Stimulated activated memory B cell treated with anti-CD40 and anti-IgM and Interleukin-4, amounts not matched to agents 10 μg/mL and 1 μg/mL and 100 μg/mL, for 72 hours (primary cell): ENCODE results near the gene OSM.
A peak's percentile ranks its signal among the peaks of the same experiment; 100 is the strongest.

Experiments used
- ATAC-seq: fragments of 150-1000 bp; cut with Tn5 transposase; 2 replicates; pipeline ENCODE4 v1.10.0; 2021
- H3K27ac Mint-ChIP-seq: one replicate; pipeline ENCODE4 v1.8.0; 2022; ENCODE audit warnings: mild to moderate bottlenecking, mixed read lengths
- H3K27me3 Mint-ChIP-seq: one replicate; pipeline ENCODE4 v1.8.0; 2022; ENCODE audit warnings: mixed read lengths
- H3K36me3 Mint-ChIP-seq: one replicate; pipeline ENCODE4 v1.8.0; 2022; ENCODE audit warnings: mixed read lengths
- H3K4me1 Mint-ChIP-seq: one replicate; pipeline ENCODE4 v1.8.0; 2022; ENCODE audit warnings: mixed read lengths
- H3K4me3 Mint-ChIP-seq: one replicate; pipeline ENCODE4 v1.8.0; 2022; ENCODE audit warnings: mild to moderate bottlenecking, moderate library complexity, mixed read lengths
- H3K9me3 Mint-ChIP-seq: one replicate; pipeline ENCODE4 v1.8.0; 2022; ENCODE audit warnings: mixed read lengths

Gene OSM

DNA sequence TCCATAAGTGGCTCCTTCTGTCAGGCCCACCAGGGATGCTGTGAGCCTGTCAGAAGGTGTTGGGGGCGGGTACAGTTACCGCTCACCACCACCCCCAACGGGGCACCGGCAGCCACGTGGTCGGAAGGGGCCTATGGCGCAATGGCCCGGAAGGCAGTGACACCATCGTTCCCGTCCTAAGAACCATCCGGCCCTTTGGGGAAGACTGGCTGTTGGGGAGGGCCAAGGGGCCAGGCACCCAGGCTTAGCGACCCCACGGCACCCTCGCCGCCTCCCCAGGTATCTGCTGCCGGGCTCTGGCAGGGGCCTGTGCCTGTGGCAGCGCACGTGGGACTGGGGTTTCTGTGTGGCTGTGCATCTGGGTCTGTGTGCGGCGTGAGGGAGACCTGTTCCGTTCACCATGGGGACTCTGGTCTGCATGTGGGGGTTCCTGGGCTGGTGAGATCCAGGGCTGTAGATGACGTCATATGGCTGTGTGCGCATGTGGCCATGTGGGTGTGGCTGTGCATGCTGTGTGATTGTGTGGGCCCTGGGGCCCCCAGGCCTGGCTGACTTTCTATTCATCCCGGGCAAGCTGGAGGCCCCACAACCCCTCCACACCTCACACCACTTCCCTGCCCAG, 717 bp downstream of the OSM start:
- ATAC-seq = peak; percentile 91
- Mint-ChIP-seq H3K9me3 (no peaks in the 10 kb centered on the region), H3K36me3 (peaks cover 17% of the 10 kb centered on the region), H3K4me1 (peaks cover 49% of the 10 kb centered on the region), H3K4me3 (peak overlapping the region; percentile 86), H3K27me3 (no peaks in the 10 kb centered on the region), H3K27ac (peak overlapping the region; percentile 90)

DNA sequence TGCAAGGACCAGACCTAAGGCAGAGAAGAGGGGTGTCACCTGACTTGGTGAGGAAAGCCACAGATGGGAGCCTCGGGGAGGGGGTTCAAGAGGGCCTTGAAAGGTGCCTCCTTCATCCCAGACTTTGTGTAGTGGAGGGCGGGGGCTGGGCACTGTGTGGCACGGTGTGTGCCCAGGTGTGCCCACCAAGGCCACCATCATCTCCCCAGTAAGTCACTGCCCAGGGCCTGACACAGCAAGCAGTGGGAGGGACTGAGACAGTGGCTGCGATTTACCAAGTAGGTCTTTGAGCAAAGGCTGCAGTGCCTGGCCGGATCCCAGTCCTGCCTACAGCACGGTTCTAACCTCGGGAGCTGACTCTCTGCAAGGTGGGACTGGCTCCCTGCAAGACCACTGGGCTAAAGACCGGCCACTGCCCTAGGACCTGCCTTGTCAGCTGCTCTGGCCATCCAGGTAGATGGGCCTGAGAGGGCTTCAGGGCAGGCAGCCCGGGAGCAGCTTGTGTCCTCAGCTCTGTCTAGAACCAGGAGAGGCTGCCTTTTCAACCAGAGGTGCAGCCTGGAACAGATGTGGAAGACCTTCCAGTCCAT, 1.4 kb downstream of the OSM start:
- peak overlapping the region; percentile 90 for H3K27ac Mint-ChIP-seq
- H3K36me3 Mint-ChIP-seq = peaks cover 10% of the 10 kb centered on the region
- no peaks in the 10 kb centered on the region for H3K9me3 Mint-ChIP-seq
- H3K27me3 Mint-ChIP-seq = no peaks in the 10 kb centered on the region
- ATAC-seq = no peak
- H3K4me3 Mint-ChIP-seq = no peak overlapping the region
- H3K4me1 Mint-ChIP-seq = peaks cover 49% of the 10 kb centered on the region

DNA sequence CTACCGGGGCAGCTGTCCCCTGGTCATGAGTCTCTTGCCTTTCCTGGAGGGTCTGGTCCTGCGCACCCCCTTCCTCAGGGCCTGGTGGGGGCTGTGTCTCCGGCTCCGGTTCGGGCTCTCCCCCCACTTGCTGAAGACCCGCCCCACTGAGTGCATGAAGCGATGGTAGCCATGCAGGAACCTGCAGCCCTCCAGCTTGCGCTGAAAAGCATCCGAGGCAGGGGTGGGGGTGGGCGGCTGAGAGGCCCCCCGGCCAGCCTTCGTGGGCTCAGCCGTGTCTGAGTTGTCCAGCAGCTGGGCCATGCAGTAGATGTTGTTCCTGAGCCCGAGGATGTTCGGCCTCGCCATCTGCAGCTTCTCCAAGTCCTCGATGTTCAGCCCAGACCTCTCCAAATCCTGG, 2.8 kb downstream of the OSM start:
- no peak for ATAC-seq
- Mint-ChIP-seq H3K9me3 (no peaks in the 10 kb centered on the region), H3K27me3 (peaks cover 11% of the 10 kb centered on the region), H3K27ac (no peak overlapping the region), H3K4me3 (no peak overlapping the region), H3K4me1 (peaks cover 49% of the 10 kb centered on the region), H3K36me3 (no peaks in the 10 kb centered on the region)

DNA sequence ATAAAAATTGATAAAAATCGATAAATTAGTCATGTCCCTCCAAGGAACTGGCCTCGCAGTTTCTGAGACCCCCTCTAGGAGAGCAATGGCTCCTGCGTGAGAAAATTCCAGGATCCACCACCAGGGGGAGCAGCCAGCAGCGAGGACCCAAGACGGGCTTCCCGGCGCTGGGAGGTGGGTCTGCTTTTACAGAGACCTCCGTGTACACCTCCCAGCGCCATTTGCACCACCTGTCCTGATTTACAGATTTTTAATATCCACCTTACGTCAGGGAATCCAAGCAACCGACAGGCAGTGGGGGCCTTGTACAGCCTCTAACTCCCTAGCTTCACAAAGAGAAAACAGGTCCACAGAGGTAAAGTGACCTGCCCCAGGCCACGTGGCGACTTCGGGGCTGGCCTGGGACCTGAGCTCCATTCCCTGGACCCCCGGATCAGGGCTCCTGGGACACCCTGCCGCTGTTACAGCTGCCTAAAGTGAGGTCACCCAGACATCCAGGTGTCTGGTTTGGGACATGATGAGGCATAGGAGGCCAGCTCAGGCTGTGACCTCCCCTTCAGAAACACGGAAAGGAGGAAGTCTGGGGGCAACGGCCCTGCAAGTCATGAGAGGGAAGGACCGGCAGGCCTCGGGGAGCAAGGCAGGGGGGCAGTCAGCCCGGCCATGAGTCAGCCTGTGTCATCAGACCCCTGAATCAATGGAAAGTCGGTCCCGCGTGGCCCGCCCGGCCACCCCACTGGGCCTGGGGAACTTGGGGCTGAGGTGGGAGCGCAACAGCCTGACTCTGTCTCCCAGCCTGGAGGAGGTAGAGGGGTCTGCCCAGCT, 3.5 kb downstream of the OSM start:
- no peak for ATAC-seq
- H3K36me3 Mint-ChIP-seq = no peaks in the 10 kb centered on the region
- H3K27me3 Mint-ChIP-seq = peaks cover 13% of the 10 kb centered on the region
- peaks cover 44% of the 10 kb centered on the region for H3K4me1 Mint-ChIP-seq
- H3K4me3 Mint-ChIP-seq = peak overlapping the region; percentile 31
- H3K9me3 Mint-ChIP-seq = no peaks in the 10 kb centered on the region
- no peak overlapping the region for H3K27ac Mint-ChIP-seq

DNA sequence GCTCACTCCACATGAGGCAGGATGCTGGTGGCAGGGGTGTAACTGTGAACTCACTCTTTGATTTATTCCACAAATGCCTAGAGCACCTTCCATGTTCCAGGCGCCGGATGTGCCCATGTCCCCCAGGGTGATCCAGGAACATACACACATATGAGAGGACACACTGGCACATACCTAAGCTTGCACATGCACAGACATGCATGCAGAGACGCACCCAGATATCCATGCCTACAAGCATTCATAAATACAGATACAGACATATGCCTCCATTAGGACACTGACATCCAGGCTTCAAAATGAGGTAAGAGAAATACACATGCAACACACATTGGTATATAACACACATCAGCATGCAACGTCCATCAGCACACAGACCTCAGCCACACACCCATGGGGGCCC, 4.5 kb downstream of the OSM start:
- Mint-ChIP-seq H3K27ac (no peak overlapping the region), H3K4me1 (peaks cover 40% of the 10 kb centered on the region), H3K9me3 (no peaks in the 10 kb centered on the region), H3K4me3 (no peak overlapping the region), H3K36me3 (no peaks in the 10 kb centered on the region), H3K27me3 (peaks cover 16% of the 10 kb centered on the region)
- no peak for ATAC-seq

DNA sequence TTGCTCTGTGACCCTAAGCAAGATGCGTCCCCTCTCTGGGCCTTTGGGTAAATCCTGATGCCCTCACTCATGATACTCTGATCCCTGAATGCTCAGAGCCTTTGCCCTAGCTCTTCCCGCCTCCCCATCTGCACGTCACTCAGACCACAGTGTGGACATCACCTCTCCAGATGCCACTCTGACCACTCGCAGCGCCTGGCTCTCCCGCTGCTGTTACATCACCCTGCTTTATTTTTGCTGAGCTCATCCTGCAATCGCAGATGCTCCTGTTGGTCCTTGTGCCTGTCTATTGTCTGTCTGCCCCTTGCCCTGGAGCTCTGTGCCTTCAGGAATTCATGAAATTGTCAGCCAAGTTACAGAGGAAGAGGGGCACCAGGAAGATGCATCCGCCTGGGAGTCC, 5.5 kb downstream of the OSM start:
- Mint-ChIP-seq H3K4me3 (no peak overlapping the region), H3K27me3 (peaks cover 23% of the 10 kb centered on the region), H3K27ac (no peak overlapping the region), H3K4me1 (peaks cover 40% of the 10 kb centered on the region), H3K36me3 (no peaks in the 10 kb centered on the region), H3K9me3 (no peaks in the 10 kb centered on the region)
- no peak for ATAC-seq

DNA sequence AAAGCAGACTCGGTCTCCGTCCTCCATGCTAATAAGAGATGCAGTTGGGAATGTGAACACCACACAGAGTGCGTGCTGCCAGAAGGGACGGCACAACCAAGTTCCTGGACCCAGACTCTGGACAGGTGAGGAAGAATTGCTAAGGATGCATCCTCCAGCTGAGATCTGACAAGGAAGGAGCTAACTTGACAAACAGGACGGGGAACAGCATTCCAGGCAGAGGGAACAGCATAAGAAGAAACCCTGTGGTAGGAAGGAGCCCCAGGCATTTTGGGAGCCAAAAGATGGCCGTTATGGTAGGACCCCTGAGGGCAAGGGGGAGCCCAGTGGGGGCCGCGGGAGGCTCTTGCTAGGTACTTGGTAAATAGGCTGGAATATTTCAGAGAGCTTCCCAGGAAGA, 6.0 kb downstream of the OSM start:
- Mint-ChIP-seq H3K36me3 (no peaks in the 10 kb centered on the region), H3K9me3 (no peaks in the 10 kb centered on the region), H3K4me3 (no peak overlapping the region), H3K27me3 (peaks cover 28% of the 10 kb centered on the region), H3K27ac (no peak overlapping the region), H3K4me1 (peaks cover 40% of the 10 kb centered on the region)
- no peak for ATAC-seq

- Mint-ChIP-seq H3K27ac (no peak overlapping the region), H3K4me1 (peaks cover 38% of the 10 kb centered on the region), H3K36me3 (no peaks in the 10 kb centered on the region), H3K4me3 (no peak overlapping the region), H3K27me3 (peaks cover 32% of the 10 kb centered on the region), H3K9me3 (no peaks in the 10 kb centered on the region)
- ATAC-seq = no peak
These were observed 6.4 kb downstream of the OSM start for GRCh38 chr22:30260276-30260675.

DNA sequence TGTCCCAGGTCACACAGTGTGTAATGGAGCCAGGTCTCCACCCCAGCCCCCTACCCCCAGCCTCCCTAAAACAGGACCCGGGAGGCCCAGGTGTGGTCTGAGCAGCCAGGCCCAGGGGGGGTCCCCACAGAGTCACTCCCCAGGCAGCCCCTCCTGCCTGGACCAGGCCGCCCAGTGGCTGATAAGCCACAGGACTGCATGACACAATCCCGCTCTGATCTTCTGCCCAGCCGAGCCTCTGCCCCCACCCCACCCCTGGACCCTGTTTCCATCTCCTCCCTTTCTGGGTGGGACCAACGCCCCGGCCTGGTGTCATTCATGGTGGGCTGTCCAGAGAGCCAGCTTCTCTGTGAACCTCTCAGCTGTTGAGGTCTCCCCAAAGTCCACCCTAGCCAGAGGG, 12.3 kb downstream of the OSM start:
- no peaks in the 10 kb centered on the region for H3K9me3 Mint-ChIP-seq
- no peak overlapping the region for H3K27ac Mint-ChIP-seq
- H3K27me3 Mint-ChIP-seq = peaks cover 26% of the 10 kb centered on the region
- H3K36me3 Mint-ChIP-seq = no peaks in the 10 kb centered on the region
- no peak overlapping the region for H3K4me3 Mint-ChIP-seq
- no peak for ATAC-seq
- H3K4me1 Mint-ChIP-seq = peaks cover 40% of the 10 kb centered on the region

- H3K4me3 Mint-ChIP-seq = no peak overlapping the region
- no peak for ATAC-seq
- peaks cover 41% of the 10 kb centered on the region for H3K4me1 Mint-ChIP-seq
- H3K36me3 Mint-ChIP-seq = no peaks in the 10 kb centered on the region
- H3K27ac Mint-ChIP-seq = no peak overlapping the region
- peaks cover 29% of the 10 kb centered on the region for H3K27me3 Mint-ChIP-seq
- no peaks in the 10 kb centered on the region for H3K9me3 Mint-ChIP-seq
These were observed 13.3 kb downstream of the OSM start for GRCh38 chr22:30253205-30253852.

DNA sequence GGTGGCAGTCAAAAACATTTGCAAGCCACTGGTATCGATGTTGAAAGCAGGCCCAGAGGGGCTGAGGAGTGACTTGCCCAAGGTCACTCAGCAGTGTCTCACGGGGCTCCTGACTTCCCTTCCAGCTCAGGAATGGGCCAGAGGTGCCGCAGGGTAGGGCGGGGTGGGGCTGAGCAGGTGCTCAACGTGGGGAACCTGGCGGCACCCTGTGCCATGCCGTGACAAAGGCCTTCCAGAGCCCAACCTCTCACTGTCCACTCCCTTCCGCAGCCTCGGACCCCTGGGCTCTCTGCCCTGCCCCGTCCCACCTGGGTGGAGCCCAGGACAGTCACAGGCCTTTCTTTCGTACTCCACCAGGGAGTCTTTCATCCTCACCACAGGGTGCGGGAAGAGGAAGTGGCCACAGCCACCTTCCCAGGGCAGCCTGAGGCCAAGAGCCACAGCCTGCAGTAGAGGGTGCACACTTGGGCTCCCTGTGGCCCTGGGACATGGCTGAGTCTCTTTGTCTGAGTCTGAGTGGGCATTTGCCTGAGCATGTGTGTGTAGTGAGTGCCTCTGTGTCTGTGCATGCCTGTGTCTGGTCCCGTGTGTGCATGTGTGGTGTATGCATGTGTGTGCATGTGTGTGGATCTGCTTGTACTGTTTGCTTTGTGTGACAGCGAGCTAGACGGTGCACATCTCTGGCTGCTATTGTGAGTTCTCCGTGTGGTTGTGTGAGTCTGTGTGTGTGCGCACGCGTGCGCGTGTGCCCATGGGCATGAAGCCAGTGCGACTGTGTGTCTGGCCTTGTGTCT, 14.0 kb downstream of the OSM start:
- Mint-ChIP-seq H3K9me3 (no peaks in the 10 kb centered on the region), H3K27ac (no peak overlapping the region), H3K4me3 (no peak overlapping the region), H3K4me1 (peaks cover 42% of the 10 kb centered on the region), H3K36me3 (no peaks in the 10 kb centered on the region), H3K27me3 (peaks cover 36% of the 10 kb centered on the region)
- no peak for ATAC-seq

GRCh38 chr22:30251711-30252110, 14.9 kb downstream of the OSM start:
- Mint-ChIP-seq H3K27me3 (peaks cover 39% of the 10 kb centered on the region), H3K27ac (no peak overlapping the region), H3K4me3 (no peak overlapping the region), H3K9me3 (no peaks in the 10 kb centered on the region), H3K36me3 (no peaks in the 10 kb centered on the region), H3K4me1 (peaks cover 45% of the 10 kb centered on the region)
- no peak for ATAC-seq

- ATAC-seq = peak; percentile 51
- no peak overlapping the region for H3K4me3 Mint-ChIP-seq
- H3K4me1 Mint-ChIP-seq = peaks cover 45% of the 10 kb centered on the region
- H3K9me3 Mint-ChIP-seq = no peaks in the 10 kb centered on the region
- H3K27ac Mint-ChIP-seq = no peak overlapping the region
- peaks cover 41% of the 10 kb centered on the region for H3K27me3 Mint-ChIP-seq
- no peaks in the 10 kb centered on the region for H3K36me3 Mint-ChIP-seq
These were observed 15.9 kb downstream of the OSM start for GRCh38 chr22:30250661-30251267.

DNA sequence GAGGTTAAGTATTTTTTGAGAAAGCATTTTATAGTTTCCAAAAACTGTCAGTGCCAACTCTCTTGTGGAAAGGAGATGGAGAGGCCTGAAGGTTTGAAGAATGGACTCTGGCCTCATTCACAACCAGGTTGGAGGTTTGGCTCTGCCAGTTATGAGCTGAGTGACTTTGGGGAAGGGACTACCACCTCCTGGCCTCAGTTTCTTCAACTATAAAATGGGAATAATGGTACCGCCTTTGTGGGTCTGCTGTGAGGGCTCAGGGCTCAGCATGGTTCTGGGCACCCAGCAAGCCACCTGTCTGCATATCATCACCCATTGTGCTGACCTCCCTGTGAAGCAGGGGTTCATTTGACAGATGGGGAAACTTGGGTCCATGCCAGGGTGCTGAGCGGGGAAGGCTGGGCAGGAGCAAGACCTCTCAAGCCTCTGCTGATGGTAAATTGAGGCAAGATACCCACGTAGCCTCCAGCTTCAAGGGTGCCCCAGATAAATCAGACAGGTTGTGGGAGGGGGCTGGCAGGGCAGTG, 16.5 kb downstream of the OSM start:
- H3K4me3 Mint-ChIP-seq = no peak overlapping the region
- H3K36me3 Mint-ChIP-seq = no peaks in the 10 kb centered on the region
- no peak for ATAC-seq
- H3K27me3 Mint-ChIP-seq = peaks cover 42% of the 10 kb centered on the region
- H3K27ac Mint-ChIP-seq = no peak overlapping the region
- H3K4me1 Mint-ChIP-seq = peaks cover 48% of the 10 kb centered on the region
- no peaks in the 10 kb centered on the region for H3K9me3 Mint-ChIP-seq
